ENCODE results near the gene MGLL.

MGLL gene

GRCh38 chr3:127786353-127787070, 35.8 kb downstream of the MGLL start:
- TF ChIP-seq, protein P1, sequence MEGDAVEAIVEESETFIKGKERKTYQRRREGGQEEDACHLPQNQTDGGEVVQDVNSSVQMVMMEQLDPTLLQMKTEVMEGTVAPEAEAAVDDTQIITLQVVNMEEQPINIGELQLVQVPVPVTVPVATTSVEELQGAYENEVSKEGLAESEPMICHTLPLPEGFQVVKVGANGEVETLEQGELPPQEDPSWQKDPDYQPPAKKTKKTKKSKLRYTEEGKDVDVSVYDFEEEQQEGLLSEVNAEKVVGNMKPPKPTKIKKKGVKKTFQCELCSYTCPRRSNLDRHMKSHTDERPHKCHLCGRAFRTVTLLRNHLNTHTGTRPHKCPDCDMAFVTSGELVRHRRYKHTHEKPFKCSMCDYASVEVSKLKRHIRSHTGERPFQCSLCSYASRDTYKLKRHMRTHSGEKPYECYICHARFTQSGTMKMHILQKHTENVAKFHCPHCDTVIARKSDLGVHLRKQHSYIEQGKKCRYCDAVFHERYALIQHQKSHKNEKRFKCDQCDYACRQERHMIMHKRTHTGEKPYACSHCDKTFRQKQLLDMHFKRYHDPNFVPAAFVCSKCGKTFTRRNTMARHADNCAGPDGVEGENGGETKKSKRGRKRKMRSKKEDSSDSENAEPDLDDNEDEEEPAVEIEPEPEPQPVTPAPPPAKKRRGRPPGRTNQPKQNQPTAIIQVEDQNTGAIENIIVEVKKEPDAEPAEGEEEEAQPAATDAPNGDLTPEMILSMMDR (conservative IDR thresholded peaks at IDR 0.05; ENCODE audit: low read depth), result no peak
- POLR2A ChIA-PET (ENCODE audit: low non-redundant PET), result no interaction called here
- no peak overlapping the region for H3K27ac ChIP-seq
- no peak for DNase-seq (ENCODE audit: low spot score)
- CTCF ChIA-PET, result interaction anchor here (0.5 to 0.7 kb wide), 2 partner anchors 9 to 289 kb away, joined by 3 read pairs; no protein-coding TSS in a partner anchor

DNA sequence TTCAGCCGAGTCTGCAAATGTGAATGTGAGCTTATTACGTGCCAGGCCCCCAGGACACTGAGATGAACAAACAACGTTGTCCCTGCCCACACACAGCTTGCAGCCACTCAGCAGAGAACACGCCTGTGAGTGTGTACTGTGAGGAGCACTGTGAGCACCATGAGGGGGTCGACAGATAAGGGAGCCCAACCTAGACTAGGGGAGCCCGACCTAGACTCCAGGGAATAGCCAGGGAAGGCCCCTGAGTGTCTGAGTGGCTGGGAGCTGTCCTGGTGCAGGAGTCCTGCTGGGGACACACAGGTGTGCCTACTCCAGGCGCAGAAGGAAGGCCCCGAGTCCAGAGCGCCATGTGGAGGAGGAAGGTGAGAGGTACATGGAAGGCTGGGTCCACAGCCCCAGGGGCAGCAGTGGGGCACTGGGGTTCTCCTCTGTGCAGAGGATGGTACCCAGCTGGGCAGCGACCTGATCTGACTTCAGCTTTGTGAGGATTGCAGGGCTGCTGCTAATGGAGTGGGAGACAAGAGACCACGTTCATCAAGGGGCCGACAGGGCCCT, 36.5 kb downstream of the MGLL start:
- ChIA-PET CTCF (interaction anchor here (0.5 kb wide), 1 partner anchor 290 kb away, joined by 3 read pairs; no protein-coding TSS in a partner anchor), POLR2A (ENCODE audit: low non-redundant PET) (no interaction called here)
- TF ChIP-seq, protein P1 (conservative IDR thresholded peaks at IDR 0.05; ENCODE audit: low read depth), result no peak
- no peak for DNase-seq (ENCODE audit: low spot score)
- no peak overlapping the region for H3K27ac ChIP-seq

DNA sequence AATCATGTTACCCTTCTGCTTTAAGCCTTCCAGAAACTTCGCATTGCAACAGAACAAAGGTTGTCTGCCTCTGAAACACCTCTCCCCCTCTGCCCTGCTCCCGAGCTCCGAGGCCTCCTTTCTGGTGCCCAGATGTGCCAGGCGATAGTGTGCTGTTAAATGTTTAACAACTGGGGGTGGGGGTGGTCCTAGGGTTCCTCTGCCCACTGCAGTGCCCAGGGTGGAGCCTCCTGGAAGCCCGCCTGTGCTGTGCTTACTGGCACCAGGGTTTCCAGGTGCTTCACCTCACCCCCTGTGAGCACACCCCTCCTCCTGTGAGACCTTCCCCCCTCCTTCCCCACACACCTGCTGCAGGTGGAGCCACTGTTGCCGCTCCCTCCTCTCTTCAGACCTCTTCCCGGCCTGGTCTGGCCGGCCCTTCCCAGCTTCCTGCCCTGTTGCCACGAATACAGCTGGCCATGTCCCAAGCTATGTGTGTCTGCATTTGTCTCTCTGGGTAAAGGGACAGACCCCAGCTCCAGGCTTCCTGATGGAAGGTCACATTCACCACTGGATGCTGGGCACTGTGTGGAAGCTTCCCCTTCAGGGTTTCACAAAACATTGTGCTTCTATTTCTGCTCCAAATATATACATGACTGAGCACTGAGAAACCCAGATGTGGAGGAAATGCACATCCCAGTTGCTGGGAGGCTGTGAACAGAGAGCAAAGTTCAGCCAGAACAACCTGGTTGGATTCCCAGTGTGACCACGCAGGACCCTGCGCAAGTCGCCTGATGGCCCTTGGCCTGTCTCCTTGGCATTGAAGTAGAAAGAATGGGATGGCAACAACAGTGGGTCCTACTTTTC, 37.2 kb downstream of the MGLL start:
- ChIA-PET POLR2A (ENCODE audit: low non-redundant PET) (no interaction called here), CTCF (no interaction called here)
- DNase-seq (ENCODE audit: low spot score), result no peak
- TF ChIP-seq, protein P1 (conservative IDR thresholded peaks at IDR 0.05; ENCODE audit: low read depth), result no peak
- H3K27ac ChIP-seq, result no peak overlapping the region

DNA sequence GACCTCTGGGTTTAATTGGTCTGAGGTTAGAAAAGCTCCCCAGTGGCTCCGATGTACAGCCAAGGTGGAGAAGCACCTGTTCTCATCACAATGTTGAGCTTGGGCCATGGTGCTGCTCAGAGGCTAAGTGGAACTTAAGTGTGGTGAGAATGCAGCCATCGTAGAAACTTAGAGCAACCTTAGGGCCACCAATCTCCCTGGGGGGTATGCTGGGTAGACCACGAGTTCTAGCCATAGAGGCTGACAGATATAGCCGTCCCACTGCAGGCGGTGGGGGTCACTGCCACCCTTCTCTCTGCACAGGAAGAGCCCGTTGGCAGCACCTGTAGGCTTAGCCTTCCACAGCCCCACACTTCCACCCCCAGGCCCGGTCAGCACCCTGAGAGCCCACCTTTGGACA, 38.0 kb downstream of the MGLL start:
- DNase-seq (ENCODE audit: low spot score), result no peak
- TF ChIP-seq, protein P1 (conservative IDR thresholded peaks at IDR 0.05; ENCODE audit: low read depth), result no peak
- POLR2A ChIA-PET (ENCODE audit: low non-redundant PET), result no interaction called here
- no peak overlapping the region for H3K27ac ChIP-seq
- CTCF ChIA-PET, result no interaction called here

DNA sequence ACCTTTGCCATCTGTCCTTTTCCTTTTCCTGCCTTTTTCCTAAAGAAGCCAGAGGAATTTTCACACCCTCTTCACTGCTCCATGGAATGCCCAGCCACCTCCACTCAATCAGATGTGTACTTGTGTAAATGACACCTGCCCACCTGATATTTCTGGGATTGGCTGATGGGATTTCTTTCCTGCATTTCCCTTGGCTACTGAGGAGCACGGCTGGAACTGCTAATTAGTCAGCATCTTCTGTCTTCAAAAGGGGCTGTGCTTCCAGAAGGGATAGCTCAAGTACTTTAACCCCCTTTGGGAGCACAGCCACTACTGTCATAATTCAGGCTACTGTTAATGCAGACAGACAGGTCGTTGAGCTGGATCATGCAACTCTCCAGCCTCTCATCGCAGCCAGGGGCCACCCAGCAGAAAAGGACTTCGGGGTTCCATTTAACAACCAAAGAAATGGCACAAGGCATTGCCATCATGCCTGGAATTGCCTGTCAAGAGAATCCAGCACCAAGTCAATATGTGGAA, 38.6 kb downstream of the MGLL start:
- DNase-seq (ENCODE audit: low spot score), result no peak
- CTCF ChIA-PET, result no interaction called here
- POLR2A ChIA-PET (ENCODE audit: low non-redundant PET), result no interaction called here
- TF ChIP-seq, protein P1 (conservative IDR thresholded peaks at IDR 0.05; ENCODE audit: low read depth), result no peak
- H3K27ac ChIP-seq, result no peak overlapping the region

DNA sequence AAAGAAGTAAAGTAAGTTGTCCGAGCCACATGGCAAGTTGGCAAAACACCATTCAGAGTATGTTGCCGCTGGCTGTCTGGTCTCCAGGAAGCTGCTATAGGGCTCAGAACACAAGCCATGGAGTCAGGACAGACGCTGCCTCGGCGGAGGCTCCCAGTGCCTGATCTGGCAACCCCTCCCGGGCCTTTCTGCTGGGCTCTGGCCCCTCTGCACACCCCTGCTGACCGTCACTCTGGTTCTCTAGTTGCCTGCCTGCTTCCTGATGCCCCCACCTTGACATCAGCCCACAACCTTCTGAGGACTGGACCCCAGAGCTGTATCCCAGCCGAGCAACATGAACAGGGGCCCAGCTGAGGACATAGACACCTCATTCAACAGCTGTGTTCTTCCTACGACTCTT, 39.1 kb downstream of the MGLL start:
- ChIA-PET CTCF (interaction anchor here (1.1 kb wide), 1 partner anchor 217 kb away, joined by 3 read pairs; no protein-coding TSS in a partner anchor), POLR2A (ENCODE audit: low non-redundant PET) (no interaction called here)
- H3K27ac ChIP-seq, result no peak overlapping the region
- TF ChIP-seq, protein P1 (conservative IDR thresholded peaks at IDR 0.05; ENCODE audit: low read depth), result no peak
- DNase-seq (ENCODE audit: low spot score), result no peak

All from RWPE1 (cell line).